ENCODE data around the gene ARHGEF37.
A peak's percentile ranks its signal among the peaks of the same experiment; 100 is the strongest.

The ARHGEF37 gene

DNA sequence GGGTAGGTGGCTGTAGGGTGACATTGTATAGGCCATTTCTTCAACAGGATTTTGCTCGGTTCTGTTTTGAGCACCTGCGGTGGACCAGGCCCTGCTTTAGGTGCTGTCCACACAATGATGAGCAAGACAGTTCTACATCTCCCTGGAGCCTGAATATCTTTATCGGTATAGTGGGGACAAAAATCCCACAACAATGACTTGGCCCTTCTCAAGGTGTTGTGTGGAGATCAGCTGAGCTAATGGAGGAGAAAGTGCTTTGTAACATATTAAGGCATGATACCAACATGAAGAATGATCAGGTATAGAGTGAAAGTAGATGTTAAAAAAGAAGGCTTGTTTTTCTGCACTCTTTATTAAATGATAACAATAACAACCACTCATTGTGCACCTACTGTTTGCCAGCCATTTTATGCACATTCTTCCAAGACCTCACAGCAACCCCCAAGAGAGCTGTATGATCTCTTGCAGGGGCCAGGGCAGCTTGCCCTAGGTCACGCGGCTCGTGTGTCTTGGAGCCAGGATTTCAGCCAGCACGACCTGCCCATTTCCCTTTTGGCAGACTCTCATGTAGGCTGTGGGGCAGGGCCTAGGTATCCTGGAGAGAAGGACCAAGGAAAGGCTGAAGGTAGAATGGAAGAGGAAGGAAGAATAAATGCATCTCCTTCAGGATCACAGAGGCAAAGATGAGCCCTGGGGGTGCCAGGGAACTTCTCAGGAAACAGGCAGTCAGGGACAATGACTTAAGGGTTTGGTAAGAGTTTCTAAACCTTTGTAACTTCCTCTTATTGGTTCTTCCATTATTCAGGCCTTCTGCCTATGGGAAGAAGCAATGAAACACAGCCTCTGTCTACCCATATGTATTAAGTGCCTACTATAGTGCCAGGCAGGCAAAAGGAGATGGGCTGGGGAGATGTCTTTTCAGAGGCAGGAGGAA is 98.8 kb downstream of the ARHGEF37 start:
- no peak for DNase-seq

- peak; percentile 15 to 73 for DNase-seq
Measured at GRCh38 chr5:149680810-149681221, 99.5 kb downstream of the ARHGEF37 start.

DNA sequence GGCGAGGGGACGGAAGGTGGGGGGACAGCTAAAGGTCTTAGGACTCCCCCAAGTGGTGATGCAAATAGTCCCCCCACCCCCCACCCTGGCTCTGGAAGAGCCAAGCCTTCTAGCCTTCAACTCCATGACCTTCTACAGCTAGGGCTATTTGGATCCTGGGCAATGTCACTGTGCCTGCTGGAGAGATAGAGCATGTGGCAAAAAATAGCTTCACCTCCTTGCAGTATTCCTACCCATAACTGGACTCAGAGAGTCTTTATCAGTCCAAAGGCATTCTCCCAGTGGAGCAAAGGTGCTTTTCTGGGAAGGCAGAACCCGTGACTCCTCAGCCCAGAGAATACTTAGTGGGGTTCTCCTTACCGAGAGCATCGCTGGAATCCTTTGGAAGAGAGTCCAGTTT is 100.0 kb downstream of the ARHGEF37 start:
- DNase-seq = no peak

GRCh38 chr5:149681922-149682321 is 100.6 kb downstream of the ARHGEF37 start:
- no peak for DNase-seq

GRCh38 chr5:149682532-149683075 is 101.3 kb downstream of the ARHGEF37 start:
- peak in 1 of 2 donors; percentile 13 for DNase-seq

GRCh38 chr5:149683964-149684363 is 102.7 kb downstream of the ARHGEF37 start:
- no peak for DNase-seq

GRCh38 chr5:149684371-149684770 is 103.1 kb downstream of the ARHGEF37 start:
- no peak for DNase-seq

Data from CD4-positive, alpha-beta T cell treated with Interleukin-1 beta for 1 hour (primary cell).